ENCODE data around the gene PPP6R1. TPM values are rescaled to one million over a fixed set of nuclear protein-coding genes. Genes with fewer than 3 reads are reported as not detected.

The PPP6R1 gene
- total and polyA plus RNA-seq, 10 donors: 49.2 to 150 (median 129) TPM

DNA sequence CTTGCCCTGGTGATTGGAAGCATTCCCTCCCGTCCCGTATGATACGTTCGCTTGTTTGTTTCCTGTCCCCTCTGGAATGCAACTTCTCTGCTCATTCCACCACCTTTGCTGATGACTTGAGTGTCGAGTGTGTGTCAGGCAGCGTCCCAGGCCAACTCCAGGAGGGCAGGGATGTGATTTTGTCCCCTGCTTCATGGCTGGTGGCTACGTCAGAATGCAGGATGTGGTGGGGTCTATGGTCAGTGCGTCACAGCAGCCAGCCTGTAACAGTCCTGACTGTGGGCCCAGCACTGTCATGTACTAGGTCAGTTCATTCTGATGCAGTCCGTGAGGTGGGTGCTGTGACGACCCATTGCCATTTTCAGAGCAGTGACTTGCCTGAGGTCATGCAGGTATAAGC, 41.2 kb upstream of the PPP6R1 start:
- Histone ChIP-seq H3K4me1 (peaks cover 0 to 18% (median 12%) of the 10 kb centered on the region in 6 donors), H3K9me3 (no peaks in the 10 kb centered on the region), H3K27me3 (replicated peaks in 1 of 7) (peaks cover 0 to 10% (median 0%) of the 10 kb centered on the region in 7 donors), H3K4me3 (no peak overlapping the region), H3K27ac (no peak overlapping the region), H3K36me3 (no peaks in the 10 kb centered on the region)
- DNase-seq: no peak
- intact Hi-C loops (cut with DNase I; ENCODE audit: low total_unique reads): loop anchor here (10.0 kb wide), 1 partner anchor 115 kb away; no protein-coding TSS in a partner anchor
- 86 to 94% (median 88%) methylated on average over 8 to 10 of the region's 10 CpGs for WGBS, 5 donors
- no peak for TF ChIP-seq POLR2A (IDR thresholded peaks at IDR 0.05)
- TF ChIP-seq, protein P1, sequence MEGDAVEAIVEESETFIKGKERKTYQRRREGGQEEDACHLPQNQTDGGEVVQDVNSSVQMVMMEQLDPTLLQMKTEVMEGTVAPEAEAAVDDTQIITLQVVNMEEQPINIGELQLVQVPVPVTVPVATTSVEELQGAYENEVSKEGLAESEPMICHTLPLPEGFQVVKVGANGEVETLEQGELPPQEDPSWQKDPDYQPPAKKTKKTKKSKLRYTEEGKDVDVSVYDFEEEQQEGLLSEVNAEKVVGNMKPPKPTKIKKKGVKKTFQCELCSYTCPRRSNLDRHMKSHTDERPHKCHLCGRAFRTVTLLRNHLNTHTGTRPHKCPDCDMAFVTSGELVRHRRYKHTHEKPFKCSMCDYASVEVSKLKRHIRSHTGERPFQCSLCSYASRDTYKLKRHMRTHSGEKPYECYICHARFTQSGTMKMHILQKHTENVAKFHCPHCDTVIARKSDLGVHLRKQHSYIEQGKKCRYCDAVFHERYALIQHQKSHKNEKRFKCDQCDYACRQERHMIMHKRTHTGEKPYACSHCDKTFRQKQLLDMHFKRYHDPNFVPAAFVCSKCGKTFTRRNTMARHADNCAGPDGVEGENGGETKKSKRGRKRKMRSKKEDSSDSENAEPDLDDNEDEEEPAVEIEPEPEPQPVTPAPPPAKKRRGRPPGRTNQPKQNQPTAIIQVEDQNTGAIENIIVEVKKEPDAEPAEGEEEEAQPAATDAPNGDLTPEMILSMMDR (IDR thresholded peaks at IDR 0.05 in 8 of 11, conservative IDR thresholded peaks at IDR 0.05 in 3 of 11): no peak
- no peak for TF ChIP-seq POLR2AphosphoS5 (IDR thresholded peaks at IDR 0.05)

DNA sequence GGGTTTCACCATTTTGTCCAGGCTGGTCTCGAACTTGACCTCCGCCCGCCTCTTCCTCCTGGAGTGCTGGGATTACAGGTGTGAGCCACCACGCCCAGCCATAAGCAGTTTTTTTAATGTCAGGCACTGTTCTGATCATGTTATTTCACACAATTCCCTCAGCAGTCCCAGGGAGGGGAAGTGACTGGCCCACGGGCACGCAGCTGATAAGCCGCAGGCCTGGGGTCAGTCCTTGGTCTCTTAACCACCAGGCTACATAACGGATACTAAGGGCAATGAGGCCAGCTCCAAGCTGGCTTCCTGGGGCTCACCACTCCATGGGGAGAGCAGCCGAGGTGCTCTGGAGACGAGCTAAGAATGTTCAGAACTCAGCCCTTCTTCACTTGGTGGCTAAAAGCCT, 38.5 kb upstream of the PPP6R1 start:
- Histone ChIP-seq H3K27me3 (replicated peaks in 1 of 7) (peaks cover 0 to 10% (median 0%) of the 10 kb centered on the region in 7 donors), H3K4me3 (no peak overlapping the region), H3K9me3 (no peaks in the 10 kb centered on the region), H3K4me1 (peaks cover 0 to 12% (median 10%) of the 10 kb centered on the region in 6 donors), H3K36me3 (no peaks in the 10 kb centered on the region), H3K27ac (no peak overlapping the region)
- no peak for DNase-seq
- intact Hi-C loops (cut with DNase I; ENCODE audit: low total_unique reads): loop anchor here (10.0 kb wide), 1 partner anchor 118 kb away; no protein-coding TSS in a partner anchor
- no peak for TF ChIP-seq POLR2A (IDR thresholded peaks at IDR 0.05)
- no peak for TF ChIP-seq POLR2AphosphoS5 (IDR thresholded peaks at IDR 0.05)
- TF ChIP-seq, protein P1 (IDR thresholded peaks at IDR 0.05 in 8 of 11, conservative IDR thresholded peaks at IDR 0.05 in 3 of 11): no peak
- 72 to 89% (median 79%) methylated on average over 10 of the region's 10 CpGs for WGBS, 5 donors

DNA sequence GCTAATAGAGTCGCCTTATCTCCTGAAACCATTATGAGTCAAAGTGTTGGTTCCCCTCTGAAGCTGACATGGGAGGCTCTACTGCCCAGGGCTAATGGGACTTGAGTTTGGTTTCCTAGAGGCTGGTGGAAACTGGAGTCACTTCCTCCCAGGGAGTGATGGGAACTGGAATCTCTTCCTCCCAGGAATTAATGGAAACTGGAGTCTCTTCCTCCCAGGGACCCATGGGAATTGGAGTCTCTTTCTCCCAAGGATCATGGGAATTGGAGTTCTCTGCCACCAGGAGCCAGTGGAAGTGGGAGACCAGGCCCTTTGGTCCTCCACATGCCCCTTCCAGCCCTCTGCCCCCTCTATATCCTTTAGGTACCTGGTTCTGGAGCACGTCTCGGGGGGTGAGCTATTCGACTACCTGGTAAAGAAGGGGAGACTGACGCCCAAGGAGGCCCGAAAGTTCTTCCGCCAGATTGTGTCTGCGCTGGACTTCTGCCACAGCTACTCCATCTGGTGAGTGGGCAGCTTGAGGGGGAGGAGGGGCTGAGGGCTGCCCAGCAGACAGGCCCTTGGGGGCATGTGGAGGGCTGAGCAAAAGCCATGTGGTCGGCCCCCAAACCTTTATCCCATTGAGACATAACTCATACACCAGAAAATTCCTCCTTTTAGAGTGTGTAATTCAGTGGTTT, 30.4 kb upstream of the PPP6R1 start:
- no peaks in the 10 kb centered on the region for H3K36me3 ChIP-seq
- no peak overlapping the region for H3K4me3 ChIP-seq
- H3K9me3 ChIP-seq: no peaks in the 10 kb centered on the region
- no peak overlapping the region for H3K27ac ChIP-seq
- WGBS, 5 donors: 93 to 96% (median 94%) methylated on average over 9 of the region's 9 CpGs
- intact Hi-C loops (cut with DNase I; ENCODE audit: low total_unique reads): no loop called here
- peaks cover 0 to 6% (median 1%) of the 10 kb centered on the region in 7 donors for H3K27me3 ChIP-seq (replicated peaks in 1 of 7)
- no peak for TF ChIP-seq POLR2AphosphoS5 (IDR thresholded peaks at IDR 0.05)
- TF ChIP-seq, protein P1 (IDR thresholded peaks at IDR 0.05 in 8 of 11, conservative IDR thresholded peaks at IDR 0.05 in 3 of 11): no peak
- TF ChIP-seq POLR2A (IDR thresholded peaks at IDR 0.05): no peak
- peaks cover 0 to 9% (median 3%) of the 10 kb centered on the region in 6 donors for H3K4me1 ChIP-seq
- DNase-seq: no peak

DNA sequence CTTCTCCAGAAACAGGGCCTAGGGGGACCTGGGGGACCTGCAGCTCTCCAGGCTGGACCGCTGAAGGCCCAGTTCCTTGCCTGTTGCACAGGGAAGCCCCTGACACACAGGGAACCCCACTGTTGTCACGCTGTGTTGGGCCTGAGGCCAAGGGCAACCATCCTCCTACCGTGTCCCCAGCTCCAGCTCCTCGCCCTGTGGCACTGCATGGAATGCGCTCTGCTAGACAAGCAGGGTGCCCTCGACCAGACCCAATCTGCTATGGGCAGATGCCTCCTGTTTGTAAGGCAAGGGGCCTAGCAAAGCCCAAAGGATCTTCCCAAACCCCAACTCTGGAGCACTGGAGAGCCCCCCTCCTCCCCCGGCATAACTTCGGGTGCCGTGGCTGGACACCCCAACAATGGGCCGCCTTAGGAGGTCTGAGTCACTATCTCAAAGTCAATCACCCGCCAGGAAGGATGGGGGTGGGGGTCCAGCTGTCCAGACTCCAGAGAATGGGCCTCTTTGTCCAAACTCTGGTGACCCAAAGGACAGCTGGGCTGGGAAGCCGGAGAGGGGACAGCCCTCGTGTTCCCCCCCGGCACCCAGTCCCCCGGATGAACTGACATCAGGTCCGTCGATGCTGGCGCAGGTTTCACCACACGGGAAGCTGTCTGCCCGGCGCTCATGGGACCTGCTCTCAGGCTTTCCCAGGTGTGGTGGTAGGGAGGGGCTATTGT, 28.7 kb upstream of the PPP6R1 start:
- intact Hi-C loops (cut with DNase I; ENCODE audit: low total_unique reads): no loop called here
- Histone ChIP-seq H3K4me1 (peaks cover 0 to 25% (median 6%) of the 10 kb centered on the region in 6 donors), H3K27ac (no peak overlapping the region), H3K36me3 (no peaks in the 10 kb centered on the region), H3K4me3 (no peak overlapping the region), H3K27me3 (replicated peaks in 1 of 7) (peaks cover 0 to 23% (median 8%) of the 10 kb centered on the region in 7 donors), H3K9me3 (no peaks in the 10 kb centered on the region)
- no peak for DNase-seq
- WGBS, 5 donors: 87 to 97% (median 92%) methylated on average over 14 to 21 of the region's 21 CpGs
- TF ChIP-seq POLR2AphosphoS5 (IDR thresholded peaks at IDR 0.05): no peak
- no peak for TF ChIP-seq POLR2A (IDR thresholded peaks at IDR 0.05)

Measured in spleen (tissue), 11 donors.